ENCODE results near the gene CEACAM4. TPM values are rescaled to one million over a fixed set of nuclear protein-coding genes. Genes with fewer than 3 reads are reported as not detected.

CEACAM4 gene
- total and polyA plus RNA-seq, 9 of the 15 experiments (the other 6 are each of a cell fraction or from before 2014, with no cell fraction given), result not detected

GRCh38 chr19:41621654-41622053, 5.2 kb downstream of the CEACAM4 start:
- H3K9me3 ChIP-seq (replicated peaks; ENCODE audit: control insufficient read depth, insufficient read depth, low read depth, low read length), result no peaks in the 10 kb centered on the region
- no peak overlapping the region for H3K4me2 ChIP-seq (ENCODE audit: insufficient read depth, low read length)
- WGBS (ENCODE audit: insufficient coverage, low coverage, missing lambda C conversion rate), result 0% methylated on average over 7 of the region's 7 CpGs
- H3K9ac ChIP-seq (ENCODE audit: insufficient read depth in 1 of 2, low read depth in 2 of 2, low read length in 2 of 2), result no peak overlapping the region
- in situ Hi-C loops (cut with MboI), result no loop called here
- ATAC-seq (no peak), FAIRE-seq (no peak), DNase-seq (ENCODE audit: extremely low read depth in 1 of 4, low spot score in 3 of 4) (no peak)
- H3K79me2 ChIP-seq (ENCODE audit: control insufficient read depth, insufficient read depth, low read length), result no peaks in the 10 kb centered on the region
- CTCF ChIA-PET (ENCODE audit: low intra/inter-chr PET ratio), result no interaction called here
- intact Hi-C loops (cut with micrococcal nuclease), result no loop called here
- H3K27me3 ChIP-seq (ENCODE audit: control insufficient read depth in 2 of 2, insufficient read depth in 2 of 2, low read length in 2 of 2), result peaks cover 0 to 10% of the 10 kb centered on the region in 2 experiments; a peak in 1 of 5 replicates
- no peak overlapping the region for H3K4me3 ChIP-seq
- peaks cover 3% of the 10 kb centered on the region for H3K9me1 ChIP-seq (ENCODE audit: control insufficient read depth, insufficient read depth, low read length)
- no peaks in the 10 kb centered on the region for H3K4me1 ChIP-seq (replicated peaks in 1 of 2; ENCODE audit: control insufficient read depth in 2 of 2, insufficient read depth in 2 of 2, low read length in 2 of 2)
- no peak overlapping the region for H3K27ac ChIP-seq (ENCODE audit: extremely low read depth, low read depth, low read length)
- TF ChIP-seq NR2F6 (CRISPR knock-in tag; IDR thresholded peaks at IDR 0.05) (no peak), MCM2 (IDR thresholded peaks at IDR 0.05; ENCODE audit: low read depth) (no peak), SMC3 (conservative IDR thresholded peaks at IDR 0.05; ENCODE audit: insufficient read depth, low read depth, low read length) (no peak), ZBTB11 (CRISPR knock-in tag; IDR thresholded peaks at IDR 0.05) (no peak), ZBTB8A (IDR thresholded peaks at IDR 0.05; ENCODE audit: partially characterized antibody) (no peak), MNT (conservative IDR thresholded peaks at IDR 0.05) (no peak), ZFP91 (CRISPR knock-in tag; IDR thresholded peaks at IDR 0.05) (no peak), ZBTB7A (IDR thresholded peaks at IDR 0.05; ENCODE audit: borderline replicate concordance, control insufficient read depth, low read depth, low read length) (no peak)
- H3K36me3 ChIP-seq (ENCODE audit: control insufficient read depth, insufficient read depth, low read length), result no peaks in the 10 kb centered on the region
- no TSS peak for BruUV-seq (replicated peaks)
- POLR2A ChIA-PET, result interaction anchor here (0.7 kb wide), 1 partner anchor 10 kb away, joined by 4 read pairs; no protein-coding TSS in a partner anchor
- H2AFZ ChIP-seq (ENCODE audit: low read depth, low read length), result no peak overlapping the region
- H4K20me1 ChIP-seq (replicated peaks; ENCODE audit: control insufficient read depth, insufficient read depth, low read length), result peaks cover 6% of the 10 kb centered on the region; the same call in 1 of the 2 replicates
